ENCODE results near the gene XYLT1. TPM values are rescaled to one million over a fixed set of nuclear protein-coding genes. Genes with fewer than 3 reads are reported as not detected.

XYLT1 gene
- total and polyA plus RNA-seq, 2 of the 4 experiments (the other 2 are of a cell fraction) = 9.0 to 12.7 TPM

DNA sequence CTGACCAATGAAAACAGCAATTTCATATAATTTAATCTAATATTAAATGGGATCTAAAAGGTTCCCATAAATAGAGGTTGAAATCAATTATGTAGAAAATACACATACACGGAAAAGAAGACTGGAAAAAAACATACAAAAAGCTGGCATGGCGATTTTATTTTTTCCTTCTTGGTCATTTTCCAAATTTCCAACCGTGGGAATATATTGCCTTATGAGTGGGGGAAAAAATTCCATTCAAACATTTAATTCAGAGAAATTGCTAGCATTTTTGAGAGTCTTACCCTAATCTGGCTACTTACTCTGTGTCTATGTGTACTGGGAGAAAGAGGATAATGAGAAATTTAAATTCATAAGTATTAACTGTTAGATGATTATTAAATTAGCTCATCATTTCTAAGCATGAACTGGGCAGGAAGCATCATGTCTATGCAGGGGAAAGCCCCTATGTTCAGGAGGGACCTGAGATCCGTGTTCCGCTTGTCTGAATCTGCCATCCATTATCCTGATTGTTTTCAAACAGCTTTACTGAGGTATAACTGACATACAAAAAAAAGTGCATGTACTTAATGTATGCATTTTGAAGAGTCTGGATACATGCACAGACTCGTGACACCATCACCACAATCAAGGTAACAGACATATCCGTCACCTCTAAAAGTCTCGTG, 145.2 kb downstream of the XYLT1 start:
- H3K14ac ChIP-seq (replicated peaks; ENCODE audit: low read depth, low read length) = no peak overlapping the region
- H3K9me1 ChIP-seq (ENCODE audit: insufficient read depth, low read length) = 0 out of 2 replicates have a peak, but pooled peaks cover 3% of the 10 kb centered on the region
- H2AK9ac ChIP-seq (replicated peaks; ENCODE audit: low read depth, low read length, poor library complexity) = no peak overlapping the region
- no peak overlapping the region for H3K4me3 ChIP-seq (ENCODE audit: insufficient read depth, low read depth, low read length)
- no peak overlapping the region for H2AFZ ChIP-seq (replicated peaks; ENCODE audit: low read length, poor library complexity)
- H2BK120ac ChIP-seq (ENCODE audit: low read depth, low read length) = no peak overlapping the region
- no peaks in the 10 kb centered on the region; the same call in 1 of the 2 replicates for H4K20me1 ChIP-seq (ENCODE audit: insufficient read depth, low read length)
- H2AK5ac ChIP-seq (ENCODE audit: low read depth, low read length) = no peak overlapping the region
- no peak overlapping the region for H4K91ac ChIP-seq (ENCODE audit: insufficient read depth, low read depth, low read length)
- dilution Hi-C loops (cut with HindIII; ENCODE audit: low sequenced_read_pairs, unreplicated experiment) (no loop called here), in situ Hi-C loops (cut with MboI; ENCODE audit: low sequenced_read_pairs) (no loop called here), intact Hi-C loops (cut with micrococcal nuclease) (no loop called here)
- no peaks in the 10 kb centered on the region for H3K9me3 ChIP-seq (ENCODE audit: control insufficient read depth, insufficient read depth, low read length)
- H3K4ac ChIP-seq (ENCODE audit: low read depth, low read length) = no peak overlapping the region
- H3K9ac ChIP-seq (ENCODE audit: low read depth, low read length) = no peak overlapping the region
- no peak for TF ChIP-seq SMC3 (IDR thresholded peaks at IDR 0.05; ENCODE audit: low read depth, low read length)
- no peak for TF ChIP-seq CEBPB (IDR thresholded peaks at IDR 0.05; ENCODE audit: low read depth, low read length)
- TF ChIP-seq BHLHE40 (IDR thresholded peaks at IDR 0.05; ENCODE audit: low read depth, low read length) = no peak
- TF ChIP-seq RCOR1 (IDR thresholded peaks at IDR 0.05; ENCODE audit: insufficient replicate concordance, low read length) = no peak
- TF ChIP-seq NFE2L2 (IDR thresholded peaks at IDR 0.05; ENCODE audit: low read depth, low read length) = no peak
- no peak for TF ChIP-seq FOS (IDR thresholded peaks at IDR 0.05; ENCODE audit: low read depth, low read length)
- TF ChIP-seq RAD21 (IDR thresholded peaks at IDR 0.05; ENCODE audit: low read length) = no peak
- no peak for TF ChIP-seq MAZ (IDR thresholded peaks at IDR 0.05; ENCODE audit: borderline replicate concordance, low read depth, low read length)
- H2BK20ac ChIP-seq (ENCODE audit: low read depth, low read length) = no peak overlapping the region
- no TSS peak for BruUV-seq (replicated peaks)
- peaks cover 22 to 36% of the 10 kb centered on the region in 2 experiments; a peak in 3 of 4 replicates for H3K79me1 ChIP-seq (ENCODE audit: low read depth in 1 of 2, low read length in 2 of 2)
- ATAC-seq (ENCODE audit: low read depth) = no peak
- no peak overlapping the region for H3K27ac ChIP-seq (ENCODE audit: insufficient read depth, low read length)
- no peaks in the 10 kb centered on the region for H3K4me1 ChIP-seq (ENCODE audit: control insufficient read depth, insufficient read depth, low read length)
- no peak overlapping the region for H2BK5ac ChIP-seq (ENCODE audit: low read depth, low read length, poor library complexity, severe bottlenecking)
- no peak overlapping the region for H4K8ac ChIP-seq (ENCODE audit: low read depth in 2 of 2, low read length in 2 of 2)
- H3K56ac ChIP-seq (ENCODE audit: extremely low read depth, insufficient read depth, low read length) = no peak overlapping the region
- H4K5ac ChIP-seq (ENCODE audit: low read depth, low read length) = no peak overlapping the region
- no peak overlapping the region for H2BK15ac ChIP-seq (ENCODE audit: low read depth, low read length)
- no CpG with 5 or more reads among the region's 8 CpGs for WGBS, 2 experiments (ENCODE audit: extremely low coverage in 2 of 2, insufficient read length in 1 of 2)
- no peak overlapping the region for H3K23ac ChIP-seq (ENCODE audit: low read depth, low read length)
- no peaks in the 10 kb centered on the region for H3K36me3 ChIP-seq (ENCODE audit: control insufficient read depth, insufficient read depth, low read length)
- no peaks in the 10 kb centered on the region for H3K27me3 ChIP-seq (ENCODE audit: control insufficient read depth, insufficient read depth, low read length)
- ChIA-PET POLR2A (ENCODE audit: unreplicated experiment) (no interaction called here), CTCF (no interaction called here)
- H3K4me2 ChIP-seq (ENCODE audit: low read depth, low read length) = no peak overlapping the region
- no peak for DNase-seq
- no peak overlapping the region for H3K18ac ChIP-seq (ENCODE audit: low read depth, low read length)
